Mucosa of descending colon (tissue), 3 donors: ENCODE data around the gene FBRSL1. TPM values are rescaled to one million over a fixed set of nuclear protein-coding genes. Genes with fewer than 3 reads are reported as not detected.

Experiments
- ATAC-seq: fragments of 200-7000 bp; cut with Tn5 transposase; one replicate; pipeline ENCODE4 v1.9.1; 2020; ENCODE audit warnings: mild to moderate bottlenecking, moderate library complexity
- DNase-seq, 3 donors: peaks; one replicate each; pipeline ENCODE4 v3.0.0-alpha.2; 2020
- H3K36me3 ChIP-seq: fragments of 200-600 bp; one replicate; pipeline ENCODE4 v1.8.0; 2021; ENCODE audit warnings: low read depth, mild to moderate bottlenecking
- H3K4me1 ChIP-seq: fragments of 200-600 bp; one replicate; pipeline ENCODE4 v1.8.0; 2021; ENCODE audit warnings: low read depth, mild to moderate bottlenecking
- H3K4me3 ChIP-seq: fragments of 200-600 bp; one replicate; pipeline ENCODE4 v1.8.0; 2021; ENCODE audit warnings: mild to moderate bottlenecking
- H3K9me3 ChIP-seq: fragments of 200-600 bp; one replicate; pipeline ENCODE4 v1.8.0; 2021; ENCODE audit warnings: mild to moderate bottlenecking
- intact Hi-C, 2 donors: fragments of 100-400 bp; cut with DNase I in 1 of 2; cut with micrococcal nuclease in 1 of 2; formaldehyde crosslinking; loops; one replicate each; pipeline versions ENCODE4 v1.11.0 to v1.11.1; 2022; cut with DNase I, micrococcal nuclease
- total RNA-seq, 3 donors: library from RNA; stranded (reverse); fragmentation: NEBNext Ultra II Directional in 2 of 3; extraction: Animal tissue kit (Norgen Biotek cat#: 25700) in 2 of 3; gene quantifications; one replicate each; pipeline versions ENCODE4 v1.2.1 to v1.2.4, GENCODE V29; 2021 to 2023
- TF ChIP-seq, protein P1 (sequence below): fragments of 200-600 bp; IDR thresholded peaks from one replicate; pipeline ENCODE4 v1.8.0; 2022; ENCODE audit warnings: antibody characterized with exemption, mild to moderate bottlenecking
- donor health status: DM: no; HTN: no; CAD: no; lungs with moderate emphysema.
- donor health status: DM: no; HTN: no; CAD: no.
- donor health status: DM: no; HTN: yes; CAD: no.

The FBRSL1 gene
- total RNA-seq, 3 donors from 2014 or later: 54.7 to 68.5 (median 55.6) TPM

DNA sequence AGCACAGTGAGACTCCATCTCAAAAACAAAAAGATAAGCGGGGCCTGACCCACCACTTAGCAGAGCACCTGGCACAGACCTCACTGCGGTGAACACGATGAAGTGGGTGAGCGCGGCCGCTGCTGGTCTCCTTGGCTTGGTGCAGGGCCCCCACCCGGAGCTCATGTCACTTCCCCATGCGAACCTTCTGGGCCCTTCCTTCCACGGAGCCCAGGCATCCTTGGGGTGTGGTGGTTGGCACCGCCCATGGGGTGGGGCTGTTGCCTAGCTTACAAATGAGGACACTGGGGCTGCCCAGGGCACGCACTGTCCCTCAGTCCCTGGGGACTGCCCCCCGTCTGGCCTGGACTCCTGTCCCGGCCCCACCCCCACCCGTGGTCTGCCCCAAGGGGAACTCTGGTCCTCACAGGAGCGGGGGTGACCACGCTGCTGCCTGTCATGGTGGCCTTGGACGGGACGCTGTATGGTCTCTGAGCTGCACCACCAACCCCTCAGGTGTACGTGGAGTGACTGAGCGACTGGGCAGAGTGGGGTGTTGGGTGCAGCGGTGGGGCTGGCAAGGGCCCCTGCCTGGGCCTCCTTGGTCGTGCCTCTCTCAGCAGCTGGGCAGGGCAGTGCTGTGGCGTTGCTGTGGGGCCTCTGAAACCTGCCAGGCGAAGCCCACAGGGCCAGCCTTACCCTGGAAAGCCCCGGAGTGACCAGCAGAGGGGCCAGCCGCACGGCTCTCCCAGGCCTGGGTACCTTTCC lies 15.3 kb downstream of the FBRSL1 start:
- DNase-seq: peak; percentile 56 to 71 (median 62)

GRCh38 chr12:132505852-132506219 lies 15.9 kb downstream of the FBRSL1 start:
- ATAC-seq: no peak
- Histone ChIP-seq H3K4me3 (no peak overlapping the region), H3K4me1 (peaks cover 18% of the 10 kb centered on the region), H3K9me3 (no peaks in the 10 kb centered on the region), H3K36me3 (no peaks in the 10 kb centered on the region)
- TF ChIP-seq, protein P1, sequence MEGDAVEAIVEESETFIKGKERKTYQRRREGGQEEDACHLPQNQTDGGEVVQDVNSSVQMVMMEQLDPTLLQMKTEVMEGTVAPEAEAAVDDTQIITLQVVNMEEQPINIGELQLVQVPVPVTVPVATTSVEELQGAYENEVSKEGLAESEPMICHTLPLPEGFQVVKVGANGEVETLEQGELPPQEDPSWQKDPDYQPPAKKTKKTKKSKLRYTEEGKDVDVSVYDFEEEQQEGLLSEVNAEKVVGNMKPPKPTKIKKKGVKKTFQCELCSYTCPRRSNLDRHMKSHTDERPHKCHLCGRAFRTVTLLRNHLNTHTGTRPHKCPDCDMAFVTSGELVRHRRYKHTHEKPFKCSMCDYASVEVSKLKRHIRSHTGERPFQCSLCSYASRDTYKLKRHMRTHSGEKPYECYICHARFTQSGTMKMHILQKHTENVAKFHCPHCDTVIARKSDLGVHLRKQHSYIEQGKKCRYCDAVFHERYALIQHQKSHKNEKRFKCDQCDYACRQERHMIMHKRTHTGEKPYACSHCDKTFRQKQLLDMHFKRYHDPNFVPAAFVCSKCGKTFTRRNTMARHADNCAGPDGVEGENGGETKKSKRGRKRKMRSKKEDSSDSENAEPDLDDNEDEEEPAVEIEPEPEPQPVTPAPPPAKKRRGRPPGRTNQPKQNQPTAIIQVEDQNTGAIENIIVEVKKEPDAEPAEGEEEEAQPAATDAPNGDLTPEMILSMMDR: no peak
- no peak for DNase-seq
- intact Hi-C loops: no loop called here

More for the DNA sequence above, 15.3 kb downstream of the FBRSL1 start:
- H3K9me3 ChIP-seq: no peaks in the 10 kb centered on the region
- TF ChIP-seq, protein P1: no peak
- no peak overlapping the region for H3K4me3 ChIP-seq
- H3K36me3 ChIP-seq: no peaks in the 10 kb centered on the region
- intact Hi-C loops: no loop called here
- ATAC-seq: peak; percentile 60
- H3K4me1 ChIP-seq: peaks cover 18% of the 10 kb centered on the region

DNA sequence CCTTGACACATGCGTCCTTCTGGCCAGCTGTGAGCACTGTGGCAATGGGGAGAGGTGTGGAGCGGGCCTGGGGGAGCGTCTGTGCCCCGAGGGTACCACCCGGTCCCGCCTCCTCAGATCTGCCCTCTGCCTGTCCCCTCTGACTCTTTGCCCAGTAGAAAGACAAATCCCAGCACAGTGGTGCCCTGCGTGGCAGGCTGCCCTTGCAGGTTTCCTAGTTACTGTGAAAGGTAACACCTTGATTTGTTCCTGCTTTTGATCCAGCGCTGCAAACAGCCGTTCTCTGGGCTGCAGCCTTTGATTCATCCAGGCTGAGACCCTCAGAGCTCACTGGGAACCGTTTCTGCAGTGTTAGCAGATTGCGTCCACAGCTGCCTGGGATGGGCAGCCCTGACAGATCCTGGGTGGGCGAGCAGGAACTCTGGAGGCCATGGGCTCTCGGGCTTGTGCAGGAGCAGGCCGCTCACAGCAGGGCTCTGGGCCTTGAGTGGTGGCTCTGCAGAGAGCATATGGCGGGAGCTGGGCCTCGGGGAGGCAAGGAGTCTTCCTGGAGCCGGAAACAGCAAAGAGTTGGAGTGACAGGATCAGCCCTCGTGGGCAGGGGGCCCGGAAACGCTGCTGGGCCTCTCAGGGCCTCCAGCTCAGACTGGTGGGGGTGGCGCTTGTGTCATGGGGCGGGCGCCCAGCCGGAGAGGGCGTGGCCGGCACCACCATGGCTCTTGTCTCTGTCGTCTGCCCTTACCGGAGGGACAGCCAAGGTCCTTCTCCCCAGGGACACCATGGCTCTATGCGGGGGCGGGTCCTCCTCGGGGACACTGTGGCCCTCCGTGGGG lies 16.6 kb downstream of the FBRSL1 start:
- DNase-seq: peak; percentile 54 to 74 (median 55)
- H3K36me3 ChIP-seq: no peaks in the 10 kb centered on the region
- TF ChIP-seq, protein P1: no peak
- intact Hi-C loops: no loop called here
- peak; percentile 30 for ATAC-seq
- peaks cover 18% of the 10 kb centered on the region for H3K4me1 ChIP-seq
- H3K9me3 ChIP-seq: no peaks in the 10 kb centered on the region
- H3K4me3 ChIP-seq: no peak overlapping the region

GRCh38 chr12:132507161-132507538 lies 17.2 kb downstream of the FBRSL1 start:
- no peak for ATAC-seq
- Histone ChIP-seq H3K9me3 (no peaks in the 10 kb centered on the region), H3K36me3 (no peaks in the 10 kb centered on the region), H3K4me1 (peaks cover 15% of the 10 kb centered on the region), H3K4me3 (no peak overlapping the region)
- TF ChIP-seq, protein P1: no peak
- intact Hi-C loops: no loop called here
- no peak for DNase-seq

GRCh38 chr12:132507656-132508490 lies 17.9 kb downstream of the FBRSL1 start:
- Histone ChIP-seq H3K4me1 (peaks cover 15% of the 10 kb centered on the region), H3K4me3 (no peak overlapping the region), H3K9me3 (no peaks in the 10 kb centered on the region), H3K36me3 (no peaks in the 10 kb centered on the region)
- ATAC-seq (no peak), DNase-seq (no peak)
- intact Hi-C loops: no loop called here
- TF ChIP-seq, protein P1: no peak
